ENCODE measurements around the gene CKMT2. TPM values are rescaled to one million over a fixed set of nuclear protein-coding genes. Genes with fewer than 3 reads are reported as not detected.

CKMT2 gene
- total and polyA plus RNA-seq, 2 of the 8 experiments (the other 6 are each of a cell fraction or from before 2014, with no cell fraction given), result 2.4 to 5.0 TPM

DNA sequence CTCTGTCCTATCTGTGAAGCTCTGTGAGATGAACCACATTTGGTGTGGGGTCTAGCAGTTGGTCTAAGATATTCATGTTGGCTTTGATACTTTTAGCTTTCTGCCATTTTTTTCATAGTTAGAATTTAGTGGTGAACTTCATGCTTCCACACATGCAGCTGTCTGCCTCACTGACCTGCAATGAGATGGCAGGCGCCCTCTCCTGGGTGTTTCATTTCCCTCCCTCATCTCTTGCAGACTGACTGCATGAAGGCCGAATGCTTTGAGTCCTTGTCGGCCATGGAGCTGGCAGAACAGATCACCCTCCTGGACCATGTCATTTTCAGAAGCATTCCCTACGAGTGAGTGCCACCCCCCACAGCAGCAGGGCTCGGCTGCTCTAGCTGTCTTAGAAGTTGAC is 26.1 kb upstream of the CKMT2 start:
- H3K27ac ChIP-seq (ENCODE audit: low read depth, low read length), result no peak overlapping the region
- H3K56ac ChIP-seq (replicated peaks; ENCODE audit: insufficient read length, low read depth, low read length), result no peak overlapping the region
- no peaks in the 10 kb centered on the region for H3K36me3 ChIP-seq (ENCODE audit: control insufficient read depth in 2 of 4, insufficient read depth in 4 of 4, low read length in 3 of 4)
- H2AK5ac ChIP-seq (ENCODE audit: low read depth, low read length), result no peak overlapping the region
- H3K18ac ChIP-seq (ENCODE audit: extremely low read depth, low read length), result no peak overlapping the region
- H2BK15ac ChIP-seq (ENCODE audit: low read length), result no peak overlapping the region
- H3K4me2 ChIP-seq (ENCODE audit: insufficient read depth in 1 of 2, low read depth in 2 of 2, low read length in 2 of 2), result no peak overlapping the region
- no peak overlapping the region for H4K8ac ChIP-seq (ENCODE audit: extremely low read depth, insufficient read depth, low read length)
- DNase-seq (ENCODE audit: low read depth in 1 of 2, low spot score in 2 of 2) (no peak), FAIRE-seq (no peak)
- WGBS, 2 experiments (ENCODE audit: extremely low coverage in 1 of 2, insufficient coverage in 1 of 2, insufficient read length in 1 of 2, insufficient replicate concordance in 2 of 2, low coverage in 1 of 2, low lambda C conversion rate in 2 of 2, missing lambda C conversion rate in 1 of 2), result 79% methylated on average over 5 of the region's 5 CpGs; no CpG with 5 or more reads in 1 of the 2 experiments
- no peak overlapping the region for H3K4ac ChIP-seq (replicated peaks; ENCODE audit: insufficient read length, low read depth, low read length)
- TF ChIP-seq, protein P1, sequence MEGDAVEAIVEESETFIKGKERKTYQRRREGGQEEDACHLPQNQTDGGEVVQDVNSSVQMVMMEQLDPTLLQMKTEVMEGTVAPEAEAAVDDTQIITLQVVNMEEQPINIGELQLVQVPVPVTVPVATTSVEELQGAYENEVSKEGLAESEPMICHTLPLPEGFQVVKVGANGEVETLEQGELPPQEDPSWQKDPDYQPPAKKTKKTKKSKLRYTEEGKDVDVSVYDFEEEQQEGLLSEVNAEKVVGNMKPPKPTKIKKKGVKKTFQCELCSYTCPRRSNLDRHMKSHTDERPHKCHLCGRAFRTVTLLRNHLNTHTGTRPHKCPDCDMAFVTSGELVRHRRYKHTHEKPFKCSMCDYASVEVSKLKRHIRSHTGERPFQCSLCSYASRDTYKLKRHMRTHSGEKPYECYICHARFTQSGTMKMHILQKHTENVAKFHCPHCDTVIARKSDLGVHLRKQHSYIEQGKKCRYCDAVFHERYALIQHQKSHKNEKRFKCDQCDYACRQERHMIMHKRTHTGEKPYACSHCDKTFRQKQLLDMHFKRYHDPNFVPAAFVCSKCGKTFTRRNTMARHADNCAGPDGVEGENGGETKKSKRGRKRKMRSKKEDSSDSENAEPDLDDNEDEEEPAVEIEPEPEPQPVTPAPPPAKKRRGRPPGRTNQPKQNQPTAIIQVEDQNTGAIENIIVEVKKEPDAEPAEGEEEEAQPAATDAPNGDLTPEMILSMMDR (IDR thresholded peaks at IDR 0.05; ENCODE audit: control extremely low read depth in 1 of 3, insufficient read depth in 1 of 3, low read depth in 1 of 3, low read length in 3 of 3), result peak; percentile 46 to 71 (median 66)
- no peak for TF ChIP-seq FOSL1 (IDR thresholded peaks at IDR 0.05; ENCODE audit: insufficient read depth, low read depth, low read length)
- peak; percentile 45 to 56 for TF ChIP-seq RAD21 (IDR thresholded peaks at IDR 0.05 in 1 of 2, conservative IDR thresholded peaks at IDR 0.05 in 1 of 2; ENCODE audit: low read depth in 2 of 2, low read length in 2 of 2)
- no peak for TF ChIP-seq SIX5 (IDR thresholded peaks at IDR 0.05; ENCODE audit: low read depth, low read length)
- TF ChIP-seq TAF7 (optimal IDR thresholded peaks at IDR 0.05; ENCODE audit: borderline replicate concordance, low read depth, low read length), result no peak
- TF ChIP-seq YY1 (IDR thresholded peaks at IDR 0.05; ENCODE audit: low read depth, low read length), result no peak
- TF ChIP-seq ZNF274 (IDR thresholded peaks at IDR 0.05; ENCODE audit: borderline replicate concordance, extremely low read depth, low read length), result no peak
- H2BK5ac ChIP-seq (ENCODE audit: low read depth, low read length), result no peak overlapping the region
- no peaks in the 10 kb centered on the region for H4K20me1 ChIP-seq (replicated peaks in 1 of 2; ENCODE audit: control insufficient read depth in 1 of 2, insufficient read depth in 2 of 2, low read length in 2 of 2)
- H3K9ac ChIP-seq (replicated peaks in 1 of 4; ENCODE audit: extremely low read depth in 1 of 4, low read depth in 3 of 4, low read length in 3 of 4), result no peak overlapping the region
- H3K23ac ChIP-seq (ENCODE audit: insufficient read length), result no peak overlapping the region
- POLR2A ChIA-PET (ENCODE audit: partially characterized antibody), result no interaction called here
- no peak overlapping the region for H3K4me3 ChIP-seq (ENCODE audit: extremely low read depth in 1 of 4, insufficient read depth in 2 of 4, low read depth in 3 of 4, low read length in 4 of 4)
- H2AFZ ChIP-seq (ENCODE audit: low read length), result no peak overlapping the region
- H3K23me2 ChIP-seq (ENCODE audit: low read depth, low read length), result no peaks in the 10 kb centered on the region
- H2BK20ac ChIP-seq (ENCODE audit: low read length), result no peak overlapping the region
- no peak overlapping the region for H4K91ac ChIP-seq (replicated peaks; ENCODE audit: insufficient read length, low read length)
- no peak overlapping the region for H2BK120ac ChIP-seq (replicated peaks; ENCODE audit: low read depth, low read length)
- H3K4me1 ChIP-seq (replicated peaks in 1 of 4; ENCODE audit: control insufficient read depth in 3 of 4, insufficient read depth in 4 of 4, low read length in 3 of 4), result no peaks in the 10 kb centered on the region
- H3K79me2 ChIP-seq (ENCODE audit: control insufficient read depth in 1 of 2, insufficient read depth in 2 of 2, low read length in 2 of 2), result no peaks in the 10 kb centered on the region
- H3K9me3 ChIP-seq (ENCODE audit: insufficient read depth in 2 of 2, low read depth in 1 of 2, low read length in 1 of 2), result no peaks in the 10 kb centered on the region
- no peaks in the 10 kb centered on the region for H3K27me3 ChIP-seq (replicated peaks in 1 of 4; ENCODE audit: control insufficient read depth in 3 of 4, extremely low read depth in 1 of 4, insufficient read depth in 3 of 4, low read length in 3 of 4)
- no peak overlapping the region for H4K5ac ChIP-seq (ENCODE audit: insufficient read length, low read depth, low read length)
- H2BK12ac ChIP-seq (ENCODE audit: low read depth, low read length), result no peak overlapping the region
- no peak overlapping the region for H3K14ac ChIP-seq (ENCODE audit: insufficient read length)
- no peaks in the 10 kb centered on the region; the same call in 1 of the 2 replicates for H3K79me1 ChIP-seq (ENCODE audit: low read depth, low read length)
- CTCF ChIA-PET (ENCODE audit: partially characterized antibody), result interaction anchor here (0.7 to 5.0 kb wide), 16 partner anchors 10 to 520 kb away, joined by 3 to 64 read pairs (median 4); no protein-coding TSS in a partner anchor

Measured in H1 (cell line).